Hepatocyte (in vitro differentiated cells): ENCODE data around the gene RADIL. TPM values are rescaled to one million over a fixed set of nuclear protein-coding genes. Genes with fewer than 3 reads are reported as not detected.

Experiments used
- DNase-seq: peaks from one replicate; pipeline ENCODE4 v3.0.0-alpha.2; 2016; ENCODE audit warnings: low spot score
- H2AFZ ChIP-seq: fragments of 200-600 bp; sonication (generic); 2 replicates; pipeline ENCODE4 v1.6.0; 2016; ENCODE audit warnings: antibody characterized with exemption, mild to moderate bottlenecking
- H3K27ac ChIP-seq: fragments of 200-600 bp; sonication (generic); 2 replicates; pipeline ENCODE4 v1.5.1; 2016; ENCODE audit warnings: mild to moderate bottlenecking
- H3K27me3 ChIP-seq: fragments of 200-600 bp; sonication (generic); 2 replicates; pipeline ENCODE4 v1.6.1; 2016
- H3K36me3 ChIP-seq: fragments of 200-600 bp; sonication (generic); replicated peaks from 2 replicates; pipeline ENCODE4 v1.5.1; 2016; ENCODE audit warnings: low read depth; ENCODE audit not compliant: insufficient read depth
- H3K4me1 ChIP-seq: fragments of 200-600 bp; sonication (generic); 2 replicates; pipeline ENCODE4 v1.5.1; 2016; ENCODE audit warnings: mild to moderate bottlenecking, moderate library complexity; ENCODE audit not compliant: insufficient read depth
- H3K4me2 ChIP-seq: fragments of 200-600 bp; sonication (generic); 2 replicates; pipeline ENCODE4 v1.6.0; 2016
- H3K4me3 ChIP-seq: fragments of 200-600 bp; sonication (generic); 2 replicates; pipeline ENCODE4 v1.5.1; 2016; ENCODE audit warnings: mild to moderate bottlenecking
- H3K79me2 ChIP-seq: fragments of 200-600 bp; sonication (generic); 2 replicates; pipeline ENCODE4 v1.6.0; 2017; ENCODE audit warnings: mild to moderate bottlenecking
- H3K9me2 ChIP-seq: fragments of 200-600 bp; sonication (generic); replicated peaks from 2 replicates; pipeline ENCODE4 v1.6.0; 2017; ENCODE audit warnings: mild to moderate bottlenecking; ENCODE audit not compliant: insufficient read depth
- H3K9me3 ChIP-seq: fragments of 200-600 bp; sonication (generic); 2 replicates; pipeline ENCODE4 v1.5.1; 2016; ENCODE audit warnings: low read depth, mild to moderate bottlenecking
- H4K20me1 ChIP-seq: fragments of 200-600 bp; sonication (generic); 2 replicates; pipeline ENCODE4 v1.6.0; 2016; ENCODE audit warnings: mild to moderate bottlenecking; ENCODE audit not compliant: insufficient read depth, poor library complexity, severe bottlenecking
- CTCF ChIP-seq: fragments of 200-600 bp; sonication (generic); IDR thresholded peaks from 2 replicates; pipeline ENCODE4 v1.5.1; 2016; ENCODE audit warnings: antibody characterized with exemption, mild to moderate bottlenecking; ENCODE audit not compliant: poor library complexity
- EZH2 ChIP-seq: fragments of 200-600 bp; sonication (generic); IDR thresholded peaks from 2 replicates; pipeline ENCODE4 v1.6.1; 2016; ENCODE audit warnings: antibody characterized with exemption, mild to moderate bottlenecking, borderline replicate concordance
- EZH2phosphoT487 ChIP-seq: fragments of 200-600 bp; sonication (generic); IDR thresholded peaks from one replicate; pipeline ENCODE4 v1.6.1; 2018; ENCODE audit warnings: antibody characterized with exemption, mild to moderate bottlenecking, low read depth, moderate library complexity; ENCODE audit not compliant: unreplicated experiment, severe bottlenecking
- WGBS: methylation state at CpG from one replicate; pipeline ENCODE4 v1.1.6; 2016; ENCODE audit warnings: low lambda C conversion rate; ENCODE audit errors: missing lambda C conversion rate; 5-methylcytosine and 5-hydroxymethylcytosine counted together
- polyA plus RNA-seq: library from polyadenylated mRNA; unstranded; fragments of >200 nt; fragmentation: Nextera tagmentation; extraction: Ambion mirVana; gene quantifications from 2 replicates; pipeline ENCODE4 v1.2.1, GENCODE V29; 2016
- total RNA-seq: library from RNA; depleted of rRNA; stranded (reverse); fragments of >200 nt; gene quantifications from 2 replicates; pipeline ENCODE4 v1.2.3, GENCODE V29; 2014

The RADIL gene
- total and polyA plus RNA-seq, 2 experiments from 2014 or later = 0.53 to 0.60 TPM

- Histone ChIP-seq H3K79me2 (no peaks in the 10 kb centered on the region), H3K27me3 (no peaks in the 10 kb centered on the region), H2AFZ (no peak overlapping the region), H3K4me1 (no peaks in the 10 kb centered on the region), H3K9me3 (no peaks in the 10 kb centered on the region), H3K4me2 (no peak overlapping the region), H3K9me2 (no peaks in the 10 kb centered on the region), H3K4me3 (no peak overlapping the region), H3K36me3 (no peaks in the 10 kb centered on the region), H3K27ac (no peak overlapping the region), H4K20me1 (no peaks in the 10 kb centered on the region)
- no peak for DNase-seq
- TF ChIP-seq CTCF (no peak), EZH2phosphoT487 (no peak), EZH2 (no peak)
- 95% methylated on average over 23 of the region's 23 CpGs for WGBS
Observed at GRCh38 chr7:4787947-4788626, 95.4 kb downstream of the RADIL start.

- H3K27ac ChIP-seq = no peak overlapping the region
- no peak overlapping the region for H3K4me2 ChIP-seq
- no peaks in the 10 kb centered on the region for H3K36me3 ChIP-seq
- TF ChIP-seq EZH2phosphoT487 (no peak), CTCF (no peak), EZH2 (no peak)
- no peak overlapping the region for H3K4me3 ChIP-seq
- no peaks in the 10 kb centered on the region for H3K27me3 ChIP-seq
- no peaks in the 10 kb centered on the region for H3K4me1 ChIP-seq
- DNase-seq = no peak
- H3K79me2 ChIP-seq = no peaks in the 10 kb centered on the region
- no peaks in the 10 kb centered on the region for H4K20me1 ChIP-seq
- WGBS = 94% methylated on average over 16 of the region's 17 CpGs
- H3K9me3 ChIP-seq = no peaks in the 10 kb centered on the region
- H2AFZ ChIP-seq = no peak overlapping the region
- no peaks in the 10 kb centered on the region for H3K9me2 ChIP-seq
Observed at GRCh38 chr7:4787541-4787940, 96.0 kb downstream of the RADIL start.

GRCh38 chr7:4786015-4786414 is 97.5 kb downstream of the RADIL start:
- no peak overlapping the region for H2AFZ ChIP-seq
- H3K4me3 ChIP-seq = no peak overlapping the region
- H3K27me3 ChIP-seq = no peaks in the 10 kb centered on the region
- no peak overlapping the region for H3K4me2 ChIP-seq
- no peaks in the 10 kb centered on the region for H3K79me2 ChIP-seq
- no peak overlapping the region for H3K27ac ChIP-seq
- WGBS = 95% methylated on average over 17 of the region's 17 CpGs
- H3K36me3 ChIP-seq = no peaks in the 10 kb centered on the region
- no peaks in the 10 kb centered on the region for H3K4me1 ChIP-seq
- no peak for DNase-seq
- no peaks in the 10 kb centered on the region for H3K9me2 ChIP-seq
- H3K9me3 ChIP-seq = no peaks in the 10 kb centered on the region
- TF ChIP-seq EZH2phosphoT487 = no peak
- no peak for TF ChIP-seq CTCF
- TF ChIP-seq EZH2 = no peak
- H4K20me1 ChIP-seq = no peaks in the 10 kb centered on the region
